ENCODE results near the gene DYNC2I2.
"Not testable (repeated sequence)": the region's sequence is repeated elsewhere in the genome, so short reads cannot be mapped to it uniquely, and the experiment has no call there.

The DYNC2I2 gene

DNA sequence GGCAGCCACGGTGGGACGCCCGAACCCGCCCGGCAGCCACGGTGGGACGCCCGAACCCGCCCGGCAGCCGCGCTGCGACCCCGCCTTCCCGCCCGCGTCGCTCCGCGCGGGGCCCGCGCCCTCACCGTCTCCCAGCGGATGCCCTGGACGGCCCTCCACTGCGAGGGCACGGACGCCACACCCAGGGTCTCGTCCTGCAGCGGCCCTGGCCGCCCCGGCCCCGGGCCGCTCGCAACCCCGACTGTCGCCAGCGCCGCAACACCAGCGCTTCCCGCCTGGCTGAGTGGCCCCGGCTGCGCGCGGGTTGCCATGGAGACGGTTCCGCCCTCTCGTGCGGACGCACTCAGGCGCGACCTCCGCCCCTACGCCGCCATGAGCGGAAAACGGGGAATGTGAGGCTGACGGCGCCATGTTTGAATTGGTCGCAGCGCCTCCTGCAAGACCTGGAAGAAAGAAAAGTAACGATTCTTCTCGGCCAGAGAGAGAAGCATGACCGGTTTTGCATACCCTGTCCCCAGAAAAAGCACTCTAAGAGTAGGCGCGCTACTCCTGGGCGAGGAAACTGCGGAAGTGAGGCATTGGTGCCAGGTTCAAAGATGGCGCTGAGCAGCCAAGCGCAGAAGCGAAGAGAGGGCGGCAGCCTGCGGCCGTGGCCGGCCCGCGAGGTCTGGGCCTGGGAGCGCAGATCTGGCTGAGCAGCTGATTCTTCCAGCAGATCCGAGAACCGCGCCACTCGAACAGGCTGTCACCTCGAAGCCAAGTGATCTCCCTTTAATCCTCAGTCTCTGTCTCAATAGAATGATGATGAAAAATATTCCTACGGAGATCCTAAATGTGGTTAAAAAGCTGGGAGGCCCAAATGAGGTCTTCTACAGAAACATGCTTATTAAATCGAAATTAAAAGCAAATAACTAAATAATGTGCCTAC lies at the start of gene DYNC2I2:
Gene DYNC2I2, minus strand, starts transcription at position 432 of the 928 bp plus-strand sequence. Its CDS starts 121 bp downstream, at position 311.
- peak; percentile 99 for DNase-seq

DNA sequence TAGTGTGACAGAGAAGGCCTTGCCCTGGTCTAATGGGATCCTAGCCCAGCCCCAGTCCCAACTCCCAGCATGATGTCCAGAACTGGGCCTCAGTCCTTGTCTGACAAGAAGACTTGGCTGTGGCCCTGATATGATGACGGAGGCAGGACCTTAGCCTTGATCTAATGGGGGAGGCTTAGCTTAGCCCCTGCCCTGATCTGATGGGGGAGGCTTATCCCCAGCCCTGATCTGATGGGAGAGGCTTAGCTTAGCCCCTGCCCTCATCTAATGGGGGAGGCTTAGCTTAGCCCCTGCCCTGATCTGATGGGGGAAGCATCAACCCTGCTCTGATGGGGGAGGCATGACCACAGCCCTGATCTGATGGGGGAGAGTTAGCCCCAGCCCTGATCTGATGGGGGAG lies 49.4 kb upstream of the DYNC2I2 start:
- DNase-seq = no peak

GRCh38 chr9:128705051-128705965 lies 48.7 kb upstream of the DYNC2I2 start:
- no peak for DNase-seq

DNA sequence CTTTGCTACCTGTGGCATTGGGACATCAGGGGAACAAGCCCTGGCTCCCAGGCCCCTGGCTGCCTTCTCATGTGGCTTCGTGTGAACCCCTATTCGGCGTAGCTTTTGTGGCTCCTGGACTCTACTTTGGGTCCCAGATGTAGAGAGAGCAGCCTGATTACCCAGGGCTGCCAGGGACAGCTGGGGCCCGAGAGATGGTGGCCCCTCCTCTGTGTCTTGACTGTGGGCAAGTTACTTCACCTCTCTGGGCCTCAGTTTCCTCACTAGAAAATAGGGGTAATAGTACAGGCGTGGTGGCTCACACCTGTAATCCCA lies 47.7 kb upstream of the DYNC2I2 start:
- DNase-seq = no peak

DNA sequence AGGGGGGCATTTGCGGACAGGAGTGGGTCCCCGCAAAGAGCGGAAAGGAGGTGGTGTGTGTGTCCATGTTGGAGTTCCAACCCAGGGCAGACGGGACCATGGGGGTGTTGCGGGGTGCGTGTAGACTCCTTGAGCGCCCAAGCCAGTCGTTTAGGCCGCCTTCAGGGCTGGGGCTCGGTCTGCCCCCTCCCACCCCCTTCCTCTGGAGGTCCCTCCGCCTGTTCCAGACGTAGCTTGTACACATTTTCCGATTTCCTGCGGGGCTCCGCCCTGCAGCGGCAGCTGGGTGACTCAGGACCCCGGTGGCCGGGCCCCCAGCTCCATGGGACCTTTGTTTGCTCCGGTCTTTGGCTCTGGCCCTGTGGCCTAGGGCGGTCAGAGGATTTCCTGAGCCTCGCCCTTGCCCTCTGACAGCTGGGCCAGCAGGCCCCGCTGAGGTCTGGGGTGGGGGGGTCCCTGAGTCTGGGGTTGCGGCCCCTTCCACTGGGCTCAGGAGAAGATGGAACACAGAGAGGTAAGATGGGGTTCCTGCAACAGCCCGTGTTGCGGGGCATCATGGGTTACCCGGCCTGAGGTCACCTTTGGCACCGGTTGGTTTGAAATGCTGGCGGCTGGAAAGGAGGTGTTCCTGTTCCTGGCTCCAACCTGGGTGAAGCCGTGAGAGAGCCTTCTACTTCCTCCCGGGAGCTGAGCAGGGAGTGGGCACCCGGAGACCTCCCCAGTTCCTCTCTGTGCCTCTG lies 47.1 kb upstream of the DYNC2I2 start:
- no peak for DNase-seq

DNA sequence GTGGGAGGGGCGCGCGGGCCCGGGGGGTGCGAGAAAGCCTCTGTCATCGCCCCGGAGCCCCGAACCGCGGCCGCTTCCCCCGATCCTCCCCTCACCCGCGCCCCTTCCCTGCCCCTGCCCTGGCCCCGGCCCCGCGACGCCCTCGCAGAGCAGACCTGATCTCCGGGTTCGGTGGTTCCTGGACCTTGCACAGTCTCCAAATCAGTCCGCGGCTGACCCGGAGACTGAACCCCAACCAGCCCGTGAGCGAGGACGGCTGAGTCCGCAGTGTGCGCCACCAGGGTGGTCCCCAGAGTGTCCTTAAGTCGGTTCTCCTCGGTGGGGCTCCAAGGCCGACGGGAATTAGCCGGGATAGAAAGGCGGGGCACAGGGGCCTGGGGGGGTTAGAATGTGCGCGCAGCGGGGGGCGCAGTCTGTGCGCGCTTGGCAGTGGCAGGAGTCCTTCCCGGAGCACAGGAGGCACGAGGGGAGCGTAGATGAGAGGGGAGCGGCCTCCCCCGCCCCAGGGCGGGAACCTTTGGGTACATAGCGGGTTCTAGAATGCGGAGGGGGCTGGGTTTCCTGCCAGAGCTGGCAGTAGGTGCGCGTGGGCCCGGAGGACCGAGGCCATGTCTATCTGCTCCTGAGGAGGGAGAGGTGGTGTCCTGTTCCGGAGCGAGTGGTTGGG lies 46.4 kb upstream of the DYNC2I2 start:
- peak; percentile 57 for DNase-seq

- DNase-seq = peak; percentile 91
Measured at GRCh38 chr9:128702445-128702948, 45.9 kb upstream of the DYNC2I2 start, which contains the start of gene PKN3. Gene PKN3, plus strand, starts transcription at chr9:128702503. Its CDS starts 413 bp downstream, at chr9:128702916.

GRCh38 chr9:128701227-128701854 lies 44.7 kb upstream of the DYNC2I2 start:
- DNase-seq = no peak

GRCh38 chr9:128699096-128699795 lies 42.6 kb upstream of the DYNC2I2 start:
- DNase-seq = not testable (repeated sequence)

- no peak for DNase-seq
Measured at GRCh38 chr9:128696923-128697707, 40.5 kb upstream of the DYNC2I2 start.

GRCh38 chr9:128694344-128694743 lies 37.7 kb upstream of the DYNC2I2 start:
- no peak for DNase-seq

- not testable (repeated sequence) for DNase-seq
Measured at GRCh38 chr9:128693738-128694137, 37.1 kb upstream of the DYNC2I2 start.

- no peak for DNase-seq
Measured at GRCh38 chr9:128690684-128691034, 34.0 kb upstream of the DYNC2I2 start.

DNA sequence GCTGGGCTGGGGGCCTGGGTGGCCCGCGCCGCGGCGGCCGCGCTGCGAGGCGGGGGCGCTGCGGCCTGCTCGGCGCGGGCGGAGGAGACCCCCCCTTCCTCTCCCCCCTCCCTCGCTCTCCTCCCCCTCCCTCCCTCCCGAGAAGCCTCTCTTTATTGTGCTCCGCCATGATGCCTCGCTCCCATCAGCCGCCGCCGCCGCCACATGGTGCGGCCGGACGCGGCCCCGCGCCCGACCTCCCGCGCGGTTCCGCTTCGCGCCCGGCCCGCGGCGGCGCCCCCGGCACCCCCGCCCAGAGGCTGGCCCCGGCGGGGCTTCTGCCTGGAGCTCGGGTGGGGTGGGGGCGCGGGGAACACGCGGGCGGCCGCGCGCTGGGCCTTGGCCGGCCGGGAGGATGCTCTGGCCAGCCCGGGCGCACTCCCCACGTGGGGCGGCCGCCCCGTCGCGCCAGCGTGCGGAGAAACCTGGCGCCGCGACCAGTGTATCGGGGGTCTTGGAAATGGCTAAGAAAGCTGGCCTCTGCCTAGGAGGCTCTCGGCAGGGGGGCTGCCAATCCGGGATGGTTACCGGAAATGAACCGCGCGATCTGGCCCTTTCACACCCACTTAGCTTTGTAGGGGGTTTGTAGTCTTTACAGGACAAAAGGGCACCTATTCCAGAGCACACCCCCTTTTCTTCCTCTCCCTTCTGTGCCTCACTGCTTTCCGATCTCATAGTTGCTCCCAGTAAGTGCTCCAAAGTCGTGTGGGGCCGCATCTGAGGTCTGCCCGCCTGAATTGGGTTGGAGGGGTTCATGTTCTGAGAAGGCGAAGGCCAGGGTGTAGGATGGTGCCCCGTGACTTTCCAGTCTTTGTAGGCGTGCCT lies 33.4 kb upstream of the DYNC2I2 start:
- peak; percentile 75 for DNase-seq

DNA sequence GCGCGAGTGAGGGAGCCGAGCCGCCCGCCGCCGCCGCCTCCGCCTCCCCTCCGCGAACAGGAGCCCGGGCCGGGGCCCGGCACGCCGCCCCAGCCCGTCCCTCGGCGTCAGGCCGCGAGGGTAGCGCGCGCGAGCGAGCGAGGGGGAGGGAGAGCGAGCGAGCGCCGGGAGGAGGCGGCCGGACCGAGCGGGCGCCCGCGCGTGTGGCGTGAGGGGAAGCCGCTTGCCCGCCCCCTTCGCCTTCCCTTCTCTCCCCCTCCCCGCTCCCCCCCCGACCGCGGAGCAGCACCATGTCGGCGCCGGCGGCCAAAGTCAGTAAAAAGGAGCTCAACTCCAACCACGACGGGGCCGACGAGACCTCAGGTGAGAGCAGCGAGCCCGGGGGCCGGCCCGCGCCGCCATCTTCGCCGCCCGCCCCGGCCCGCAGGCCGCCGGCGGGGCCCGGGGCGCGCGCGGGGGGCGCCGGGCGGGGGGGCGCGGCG lies 32.7 kb upstream of the DYNC2I2 start:
- DNase-seq = peak; percentile 68

- DNase-seq = peak; percentile 98
Measured at GRCh38 chr9:128688501-128689292, 32.0 kb upstream of the DYNC2I2 start, which contains the start of gene SET. Gene SET, plus strand, starts transcription at chr9:128689222. Its CDS starts 361 bp downstream, at chr9:128689583.

GRCh38 chr9:128687453-128687852 lies 30.8 kb upstream of the DYNC2I2 start:
- no peak for DNase-seq
